ENCODE measurements around the gene PCYT1A.

DNA sequence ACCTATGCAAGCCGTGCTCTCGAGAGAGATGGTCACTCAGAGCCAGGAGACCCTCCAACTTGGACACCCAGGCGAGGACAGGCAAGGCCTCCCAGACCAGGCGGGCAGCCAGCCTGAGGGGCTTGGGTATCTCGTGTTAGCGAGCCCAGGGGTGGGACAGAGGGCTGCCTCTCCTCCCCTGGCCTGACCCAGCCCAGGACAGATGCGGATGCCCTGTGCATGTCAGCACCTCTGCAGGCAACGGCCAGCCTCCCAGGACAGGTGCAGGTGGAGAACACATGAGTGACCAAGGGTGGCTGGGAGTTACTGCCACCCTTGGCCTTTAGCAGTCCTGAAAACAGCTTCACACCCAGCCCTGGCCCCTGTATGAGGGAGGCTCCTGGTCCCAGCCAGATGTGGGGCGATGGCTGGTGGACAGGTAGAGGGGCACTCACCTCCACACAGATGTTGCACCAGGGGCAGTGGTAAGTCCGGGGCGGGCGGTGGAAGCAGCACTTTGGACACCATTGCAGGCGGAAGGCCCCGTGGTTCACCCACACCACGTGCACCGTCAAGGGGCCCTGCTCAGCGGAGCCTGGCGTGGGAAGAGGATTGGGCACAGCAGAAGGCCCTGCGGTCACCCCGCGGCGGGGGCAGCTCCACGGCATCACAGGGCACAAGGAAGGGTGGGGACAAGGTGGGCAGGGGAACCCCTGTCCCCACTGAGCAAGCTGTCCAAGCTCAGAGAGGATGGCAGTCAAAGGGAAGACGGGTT lies 78.4 kb downstream of the PCYT1A start:
- TF ChIP-seq TOPORS (CRISPR knock-in tag; IDR thresholded peaks at IDR 0.05), result no peak
- TF ChIP-seq, protein P1, sequence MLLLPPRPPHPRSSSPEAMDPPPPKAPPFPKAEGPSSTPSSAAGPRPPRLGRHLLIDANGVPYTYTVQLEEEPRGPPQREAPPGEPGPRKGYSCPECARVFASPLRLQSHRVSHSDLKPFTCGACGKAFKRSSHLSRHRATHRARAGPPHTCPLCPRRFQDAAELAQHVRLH (CRISPR knock-in tag; IDR thresholded peaks at IDR 0.05; ENCODE audit: borderline replicate concordance, low read depth), result no peak
